Measurements from ENCODE around the gene TENM4.

DNA sequence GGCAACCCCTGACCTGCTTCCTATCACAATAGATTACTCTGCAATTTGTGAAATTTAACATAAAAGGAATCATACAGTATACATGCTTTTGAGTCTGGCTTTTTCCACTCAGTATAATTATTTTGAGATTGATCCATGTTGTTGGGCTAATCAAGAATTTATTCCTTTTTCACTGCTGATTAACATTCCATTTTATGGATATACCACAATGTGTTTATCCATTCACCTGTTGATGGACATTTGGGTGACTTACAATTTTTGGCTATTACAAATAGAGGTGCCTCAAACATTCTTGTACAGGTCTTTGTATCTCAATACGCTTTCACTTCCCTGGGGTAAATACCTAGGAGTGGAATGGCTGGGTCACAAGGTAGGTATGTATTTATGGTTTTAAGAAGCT is 24.9 kb downstream of the TENM4 start:
- TF ChIP-seq SP1 (IDR thresholded peaks at IDR 0.05) (no peak), GABPA (IDR thresholded peaks at IDR 0.05 in 1 of 2, conservative IDR thresholded peaks at IDR 0.05 in 1 of 2) (no peak), REST (IDR thresholded peaks at IDR 0.05) (no peak)
- TF ChIP-seq, protein P1, sequence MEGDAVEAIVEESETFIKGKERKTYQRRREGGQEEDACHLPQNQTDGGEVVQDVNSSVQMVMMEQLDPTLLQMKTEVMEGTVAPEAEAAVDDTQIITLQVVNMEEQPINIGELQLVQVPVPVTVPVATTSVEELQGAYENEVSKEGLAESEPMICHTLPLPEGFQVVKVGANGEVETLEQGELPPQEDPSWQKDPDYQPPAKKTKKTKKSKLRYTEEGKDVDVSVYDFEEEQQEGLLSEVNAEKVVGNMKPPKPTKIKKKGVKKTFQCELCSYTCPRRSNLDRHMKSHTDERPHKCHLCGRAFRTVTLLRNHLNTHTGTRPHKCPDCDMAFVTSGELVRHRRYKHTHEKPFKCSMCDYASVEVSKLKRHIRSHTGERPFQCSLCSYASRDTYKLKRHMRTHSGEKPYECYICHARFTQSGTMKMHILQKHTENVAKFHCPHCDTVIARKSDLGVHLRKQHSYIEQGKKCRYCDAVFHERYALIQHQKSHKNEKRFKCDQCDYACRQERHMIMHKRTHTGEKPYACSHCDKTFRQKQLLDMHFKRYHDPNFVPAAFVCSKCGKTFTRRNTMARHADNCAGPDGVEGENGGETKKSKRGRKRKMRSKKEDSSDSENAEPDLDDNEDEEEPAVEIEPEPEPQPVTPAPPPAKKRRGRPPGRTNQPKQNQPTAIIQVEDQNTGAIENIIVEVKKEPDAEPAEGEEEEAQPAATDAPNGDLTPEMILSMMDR (IDR thresholded peaks at IDR 0.05; ENCODE audit: low read depth, low read length, missing input control) = no peak
